WTC11 (cell line): ENCODE data around the gene PKD2L1.

Experiments
- CREB1 ChIP-seq: sonication (generic); formaldehyde crosslinking; IDR thresholded peaks from 2 replicates; pipeline ENCODE4 v1.8.0; 2023; ENCODE audit warnings: mild to moderate bottlenecking, missing genetic modification reagents
- CTCF ChIP-seq: fragments of 200-600 bp; IDR thresholded peaks from 2 replicates; pipeline ENCODE4 v1.8.0; 2022; ENCODE audit warnings: antibody characterized with exemption

- TF ChIP-seq CTCF (no peak), CREB1 (CRISPR knock-in tag) (no peak)
Observed at GRCh38 chr10:100362570-100363496, 32.8 kb upstream of the PKD2L1 start.
